ENCODE measurements around the gene BANF2.

The BANF2 gene

DNA sequence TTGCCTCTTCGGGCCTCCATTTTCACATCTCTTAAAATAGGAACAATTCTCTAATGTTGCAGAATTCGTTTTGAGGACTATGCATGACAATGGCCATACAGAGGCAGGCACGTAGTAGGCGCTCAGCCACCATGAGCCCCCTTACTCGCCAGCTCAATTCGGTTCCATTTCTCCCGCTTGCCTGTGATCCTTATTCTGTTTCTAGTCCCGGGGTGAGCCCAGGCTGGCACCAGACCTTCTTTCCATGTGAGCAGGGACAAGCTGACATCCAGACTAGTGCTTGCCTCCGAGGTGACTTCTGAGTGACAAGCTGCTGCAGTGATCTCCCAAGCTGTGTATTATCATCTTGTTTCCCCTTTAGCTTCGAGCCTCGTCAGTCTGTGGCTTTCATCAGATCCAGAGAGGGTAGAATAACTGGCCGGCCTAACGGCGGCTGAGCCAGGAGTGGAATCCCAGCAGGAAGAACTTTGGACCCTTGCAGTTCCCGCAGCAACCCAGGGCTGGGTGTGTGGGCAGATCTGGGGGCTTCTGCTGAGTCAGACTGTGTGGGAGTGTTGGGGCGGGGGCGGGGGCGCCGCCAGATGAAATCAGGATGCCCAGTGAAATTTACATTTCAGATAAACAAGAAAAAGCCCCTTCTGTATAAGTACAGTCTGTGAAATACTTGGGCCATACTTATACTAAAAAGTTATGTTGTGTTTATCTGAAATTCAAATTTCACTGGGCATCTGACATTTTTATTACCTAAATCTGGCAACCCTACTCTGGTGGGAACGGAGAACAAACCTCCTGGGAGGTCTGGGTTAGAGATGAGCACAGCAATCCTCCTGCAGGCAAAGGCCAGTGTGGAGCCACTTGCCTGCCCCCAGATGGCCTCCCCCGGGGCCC is 10.9 kb downstream of the BANF2 start:
- DNase-seq: no peak

- DNase-seq: no peak
Measured at GRCh38 chr20:17711267-17711627, 11.5 kb downstream of the BANF2 start.

GRCh38 chr20:17712201-17712600 is 12.4 kb downstream of the BANF2 start:
- no peak for DNase-seq

DNA sequence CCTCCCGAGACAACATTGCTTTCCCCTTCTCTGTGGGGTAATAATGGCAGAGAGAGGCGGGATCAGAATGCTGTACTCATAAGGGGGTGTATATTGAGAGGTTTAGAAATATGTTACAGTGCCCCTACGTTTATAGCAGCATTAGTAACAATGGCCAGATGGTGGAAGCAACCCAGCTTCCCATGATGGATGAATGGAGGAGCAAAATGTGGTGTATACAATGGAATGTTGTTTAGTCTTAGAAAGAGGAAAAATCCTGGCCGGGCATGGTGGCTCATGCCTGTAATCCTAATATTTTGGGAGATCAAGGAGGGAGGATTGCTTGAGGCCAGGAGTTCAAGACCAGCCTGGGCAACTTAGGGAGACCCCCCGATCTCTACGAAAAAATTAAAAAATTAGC is 12.9 kb downstream of the BANF2 start:
- no peak for DNase-seq

DNA sequence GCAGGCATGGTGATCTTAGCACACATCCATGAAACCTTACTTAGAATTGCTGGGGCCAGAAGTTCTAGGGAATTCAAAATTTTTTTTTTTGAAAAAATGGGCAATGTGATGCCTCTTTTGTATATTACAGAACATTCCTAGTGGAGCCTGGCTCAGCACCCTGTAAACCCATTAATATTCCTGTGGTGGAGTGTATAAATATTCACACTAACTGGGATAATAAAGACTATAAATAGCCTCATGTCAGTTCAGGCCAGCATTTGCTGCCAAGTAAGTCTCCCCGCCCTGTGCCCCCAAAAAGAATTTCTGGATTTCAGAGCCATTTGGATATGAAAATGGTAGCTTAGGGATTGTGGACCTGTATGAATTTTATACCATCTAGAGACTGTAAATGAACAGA is 14.8 kb downstream of the BANF2 start:
- no peak for DNase-seq

DNA sequence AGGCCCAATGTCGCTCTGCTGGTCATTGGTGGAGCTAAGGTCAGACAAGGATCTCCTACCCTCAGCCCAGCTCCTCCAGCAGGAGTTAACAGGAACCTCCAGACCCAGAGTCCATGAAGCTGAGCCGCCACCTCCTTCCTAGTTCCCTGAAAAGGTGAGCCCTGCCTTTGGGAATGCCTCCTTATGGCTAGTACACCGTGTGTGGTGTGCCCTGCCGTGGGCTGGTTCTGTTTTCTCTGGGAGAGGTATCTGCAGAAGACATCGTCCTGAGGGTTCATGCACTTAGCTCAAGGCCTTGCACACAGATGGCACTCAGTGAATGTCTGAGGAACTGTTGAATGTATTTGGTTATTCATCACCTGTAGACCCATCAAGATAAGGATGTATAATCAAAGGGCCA is 15.3 kb downstream of the BANF2 start:
- no peak for DNase-seq

GRCh38 chr20:17716331-17716730 is 16.6 kb downstream of the BANF2 start:
- no peak for DNase-seq

GRCh38 chr20:17720755-17721154 is 21.0 kb downstream of the BANF2 start:
- no peak for DNase-seq

DNA sequence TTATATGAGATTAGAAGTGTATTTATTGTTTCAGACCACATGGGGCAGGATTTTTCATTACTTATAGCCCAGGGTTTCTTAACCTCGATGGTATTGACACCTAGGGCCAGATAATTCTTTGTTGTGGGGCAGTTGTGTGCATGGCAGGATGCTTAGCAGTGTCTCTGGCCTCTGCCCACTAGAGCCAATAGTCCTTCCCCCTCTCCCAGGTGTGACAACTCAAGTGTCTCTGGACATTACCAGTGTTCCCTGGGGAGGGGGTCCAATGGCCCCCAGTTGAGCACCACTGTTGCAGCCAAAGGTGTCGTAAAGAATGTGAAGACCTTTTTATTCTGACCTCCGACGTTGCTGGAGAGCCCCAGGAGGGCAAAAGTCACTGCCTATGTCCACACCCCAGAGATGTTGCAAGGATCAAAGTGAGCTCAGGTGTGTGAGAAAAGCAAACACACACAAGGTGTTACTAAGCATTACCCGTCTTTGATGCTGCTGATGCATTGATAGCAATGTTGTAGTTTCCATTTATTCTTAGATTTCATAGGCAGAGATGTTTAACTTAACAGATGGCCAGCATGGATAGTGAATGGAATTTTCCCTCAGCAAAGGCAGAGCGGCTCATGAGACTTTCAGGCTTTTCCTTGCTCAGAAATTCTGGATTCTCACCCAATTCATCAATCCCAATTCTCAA is 22.2 kb downstream of the BANF2 start:
- no peak for DNase-seq

- no peak for DNase-seq
Measured at GRCh38 chr20:17722493-17723300, 22.9 kb downstream of the BANF2 start.

DNA sequence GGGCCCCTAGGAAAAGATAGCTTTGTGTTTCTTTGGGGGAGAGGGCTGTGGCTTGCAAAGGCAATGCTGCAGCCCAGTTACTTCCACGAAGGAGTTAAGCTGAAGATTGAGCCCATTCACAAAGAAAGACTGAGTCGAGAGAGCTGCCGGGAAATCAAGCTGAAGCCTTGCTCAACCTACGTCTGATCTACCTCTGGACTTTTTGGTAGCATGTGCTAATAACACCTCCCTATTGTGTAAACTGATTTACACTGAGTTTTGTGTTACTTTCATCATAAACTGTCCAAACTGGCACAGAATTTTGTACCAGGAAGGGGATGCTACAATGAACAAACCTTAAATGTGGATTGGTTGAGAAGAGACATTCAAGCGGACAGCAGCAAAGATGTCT is 23.5 kb downstream of the BANF2 start:
- no peak for DNase-seq

DNA sequence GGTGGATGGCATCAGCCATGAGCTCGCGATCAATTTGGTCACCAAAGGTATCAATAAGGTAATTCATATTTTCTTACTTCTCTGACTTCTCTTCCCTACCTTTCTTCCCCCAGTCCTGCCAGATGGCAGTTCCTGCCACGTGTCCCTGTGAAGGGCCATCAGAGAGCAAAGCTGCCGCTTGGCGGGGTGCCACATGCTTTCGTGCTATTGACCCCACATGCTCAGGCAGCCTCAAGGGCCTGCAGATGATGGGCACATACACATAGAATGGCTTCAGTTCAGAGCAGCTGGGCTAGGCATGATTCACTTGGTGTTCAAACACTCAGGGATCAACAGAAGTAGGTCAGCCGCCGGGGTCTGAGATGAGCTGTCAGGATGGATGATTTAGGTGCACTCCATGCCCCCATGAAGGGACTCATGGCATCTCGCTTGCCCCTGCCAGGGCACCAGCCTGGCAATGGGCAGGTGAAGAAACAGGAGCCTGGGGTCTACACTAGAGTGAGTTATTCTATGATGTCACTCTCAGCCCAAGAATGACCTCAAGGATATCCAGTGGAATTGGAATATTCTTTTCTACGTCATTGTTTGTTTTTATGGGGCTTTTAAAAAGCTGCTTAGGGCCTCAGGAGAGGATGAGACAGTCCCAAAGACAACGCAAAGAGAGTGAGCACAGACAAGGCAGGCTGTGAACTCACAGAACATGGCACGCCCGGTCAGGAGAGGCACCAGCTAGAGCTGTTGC is 25.5 kb downstream of the BANF2 start:
- no peak for DNase-seq

DNA sequence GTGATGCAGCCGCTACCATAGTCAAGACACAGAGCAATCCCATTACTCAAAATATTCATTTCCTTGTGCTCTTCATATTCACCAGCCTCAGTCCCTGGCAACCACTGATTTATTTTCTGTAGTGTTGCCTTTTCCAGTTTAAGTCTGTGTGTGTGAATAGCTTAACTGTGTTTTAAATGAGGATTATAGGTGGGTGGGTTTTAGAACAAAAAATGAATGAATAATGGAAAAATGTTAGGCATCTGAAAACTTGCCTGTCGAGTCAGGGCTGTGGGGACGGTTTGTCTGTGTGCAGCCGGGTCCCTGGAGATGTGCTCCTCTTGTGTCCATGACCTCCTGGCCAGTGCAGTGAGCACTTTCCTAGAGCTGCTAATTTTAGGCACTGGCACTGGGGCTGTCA is 27.1 kb downstream of the BANF2 start:
- no peak for DNase-seq

- DNase-seq: no peak
Measured at GRCh38 chr20:17727351-17727750, 27.6 kb downstream of the BANF2 start.

GRCh38 chr20:17728074-17728473 is 28.3 kb downstream of the BANF2 start:
- DNase-seq: no peak

GRCh38 chr20:17730071-17730470 is 30.3 kb downstream of the BANF2 start:
- DNase-seq: no peak

- no peak for DNase-seq
Measured at GRCh38 chr20:17731233-17731632, 31.5 kb downstream of the BANF2 start.

DNA sequence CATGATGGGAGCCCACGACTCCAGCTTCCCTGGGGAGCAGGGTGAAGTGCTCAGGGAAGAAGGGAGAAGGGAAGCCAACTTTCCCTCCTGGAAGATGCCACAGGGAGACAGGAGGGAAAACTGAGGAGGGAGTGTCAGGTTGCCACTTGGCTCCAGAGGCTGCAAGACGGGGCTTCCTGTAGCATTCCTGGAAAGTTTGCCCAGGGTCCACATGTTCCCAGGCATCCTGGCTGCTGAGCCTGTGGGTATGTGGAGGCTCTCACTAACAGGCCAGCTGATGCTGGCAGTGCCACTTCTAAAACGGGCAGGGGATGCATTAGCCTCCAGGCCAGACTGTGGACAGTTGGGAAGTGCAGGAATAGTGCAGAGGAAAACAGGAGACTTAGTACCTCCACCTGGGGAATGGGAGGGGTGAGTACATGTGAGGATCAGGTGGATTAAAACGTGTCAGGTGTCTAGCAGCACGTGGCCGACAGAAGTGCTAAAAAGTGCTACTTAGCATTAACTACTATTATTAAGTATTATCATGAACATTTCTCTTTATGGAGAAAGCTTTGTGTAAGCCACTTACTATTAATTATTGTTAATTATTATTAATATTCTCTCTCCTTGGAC is 33.2 kb downstream of the BANF2 start:
- DNase-seq: no peak

- no peak for DNase-seq
Measured at GRCh38 chr20:17733767-17734304, 34.1 kb downstream of the BANF2 start.

- DNase-seq: no peak
Measured at GRCh38 chr20:17734374-17734773, 34.6 kb downstream of the BANF2 start.

DNA sequence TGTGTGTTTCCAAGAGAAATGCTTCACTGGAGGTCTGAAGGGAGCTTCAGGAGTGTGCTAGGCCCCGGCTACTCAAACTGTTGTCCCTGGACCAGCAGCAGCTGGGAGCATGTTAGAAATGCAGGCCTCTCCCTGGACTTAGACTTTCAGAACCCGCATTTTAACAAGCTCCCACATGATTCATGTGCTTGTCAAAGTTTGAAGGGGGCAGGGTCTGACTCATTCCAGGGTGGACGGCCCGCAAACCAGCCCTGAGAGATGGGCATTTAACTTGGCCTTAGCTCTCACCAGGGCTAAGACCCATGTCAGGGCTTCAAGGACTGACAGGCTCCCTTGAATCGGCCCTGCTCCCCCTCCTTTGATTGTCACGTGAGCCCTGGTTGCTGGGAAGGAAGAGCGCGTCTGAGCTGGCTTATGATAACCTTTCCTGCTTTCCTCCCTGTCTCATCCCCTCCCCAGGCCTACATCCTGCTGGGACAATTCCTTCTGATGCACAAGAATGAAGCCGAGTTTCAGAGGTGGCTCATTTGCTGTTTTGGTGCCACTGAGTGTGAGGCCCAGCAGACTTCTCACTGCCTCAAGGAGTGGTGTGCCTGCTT is 35.5 kb downstream of the BANF2 start:
- DNase-seq: no peak
